ENCODE results near the gene HS1BP3.

DNA sequence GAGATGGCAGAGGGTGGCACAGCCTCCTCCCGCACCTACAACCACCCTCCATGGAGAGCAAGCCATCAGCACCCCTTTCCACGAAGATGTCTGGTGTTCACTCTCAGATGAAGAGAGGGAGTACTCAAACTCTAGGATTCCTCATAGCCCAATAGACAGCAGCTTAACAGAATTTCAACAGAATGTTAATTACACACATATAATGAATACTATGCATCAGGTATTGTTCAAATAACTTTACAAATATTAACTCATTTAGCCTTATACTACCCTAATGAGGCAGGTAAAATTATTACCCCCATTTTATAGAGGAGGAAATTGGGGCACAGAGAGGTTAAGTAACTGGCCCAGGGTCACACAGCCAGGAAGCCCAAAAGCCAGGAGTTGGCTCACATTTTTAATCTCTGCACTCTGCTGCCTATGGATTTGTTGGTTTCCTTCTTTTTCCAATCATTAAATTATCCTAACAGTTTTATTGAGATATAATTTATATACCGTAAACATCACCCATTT lies 39.0 kb downstream of the HS1BP3 start:
- TF ChIP-seq, protein P1, sequence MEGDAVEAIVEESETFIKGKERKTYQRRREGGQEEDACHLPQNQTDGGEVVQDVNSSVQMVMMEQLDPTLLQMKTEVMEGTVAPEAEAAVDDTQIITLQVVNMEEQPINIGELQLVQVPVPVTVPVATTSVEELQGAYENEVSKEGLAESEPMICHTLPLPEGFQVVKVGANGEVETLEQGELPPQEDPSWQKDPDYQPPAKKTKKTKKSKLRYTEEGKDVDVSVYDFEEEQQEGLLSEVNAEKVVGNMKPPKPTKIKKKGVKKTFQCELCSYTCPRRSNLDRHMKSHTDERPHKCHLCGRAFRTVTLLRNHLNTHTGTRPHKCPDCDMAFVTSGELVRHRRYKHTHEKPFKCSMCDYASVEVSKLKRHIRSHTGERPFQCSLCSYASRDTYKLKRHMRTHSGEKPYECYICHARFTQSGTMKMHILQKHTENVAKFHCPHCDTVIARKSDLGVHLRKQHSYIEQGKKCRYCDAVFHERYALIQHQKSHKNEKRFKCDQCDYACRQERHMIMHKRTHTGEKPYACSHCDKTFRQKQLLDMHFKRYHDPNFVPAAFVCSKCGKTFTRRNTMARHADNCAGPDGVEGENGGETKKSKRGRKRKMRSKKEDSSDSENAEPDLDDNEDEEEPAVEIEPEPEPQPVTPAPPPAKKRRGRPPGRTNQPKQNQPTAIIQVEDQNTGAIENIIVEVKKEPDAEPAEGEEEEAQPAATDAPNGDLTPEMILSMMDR (IDR thresholded peaks at IDR 0.05): no peak
- TF ChIP-seq POLR2A (IDR thresholded peaks at IDR 0.05): no peak
